CD4-positive, alpha-beta T cell treated with Interleukin-4 for 4 hours (primary cell): ENCODE measurements around the gene DDX10.
A peak's percentile ranks its signal among the peaks of the same experiment; 100 is the strongest.

ENCODE experiments used
- DNase-seq: peaks from one replicate; pipeline ENCODE4 v3.0.0-alpha.2; 2020

DDX10 gene

DNA sequence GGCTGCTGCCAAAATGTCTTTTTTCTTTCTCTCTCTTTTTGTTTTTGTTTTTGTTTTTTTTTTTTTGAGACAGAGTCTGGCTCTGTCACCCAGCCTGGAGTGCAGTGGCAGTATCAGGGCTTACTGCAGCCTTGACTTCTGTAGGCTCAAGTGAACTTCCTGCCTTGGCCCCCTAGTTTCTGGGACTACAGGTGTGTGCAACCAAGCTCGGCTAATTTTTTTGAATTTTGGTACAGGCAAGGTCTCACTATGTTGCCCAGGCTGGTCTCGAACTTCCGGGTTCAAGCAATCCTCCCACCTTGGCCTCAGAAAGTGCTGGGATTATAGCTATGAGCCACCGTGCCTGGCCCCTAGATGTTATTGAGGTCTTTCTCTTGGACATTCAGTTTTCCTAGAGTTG lies 2.2 kb upstream of the DDX10 start:
- no peak for DNase-seq

DNA sequence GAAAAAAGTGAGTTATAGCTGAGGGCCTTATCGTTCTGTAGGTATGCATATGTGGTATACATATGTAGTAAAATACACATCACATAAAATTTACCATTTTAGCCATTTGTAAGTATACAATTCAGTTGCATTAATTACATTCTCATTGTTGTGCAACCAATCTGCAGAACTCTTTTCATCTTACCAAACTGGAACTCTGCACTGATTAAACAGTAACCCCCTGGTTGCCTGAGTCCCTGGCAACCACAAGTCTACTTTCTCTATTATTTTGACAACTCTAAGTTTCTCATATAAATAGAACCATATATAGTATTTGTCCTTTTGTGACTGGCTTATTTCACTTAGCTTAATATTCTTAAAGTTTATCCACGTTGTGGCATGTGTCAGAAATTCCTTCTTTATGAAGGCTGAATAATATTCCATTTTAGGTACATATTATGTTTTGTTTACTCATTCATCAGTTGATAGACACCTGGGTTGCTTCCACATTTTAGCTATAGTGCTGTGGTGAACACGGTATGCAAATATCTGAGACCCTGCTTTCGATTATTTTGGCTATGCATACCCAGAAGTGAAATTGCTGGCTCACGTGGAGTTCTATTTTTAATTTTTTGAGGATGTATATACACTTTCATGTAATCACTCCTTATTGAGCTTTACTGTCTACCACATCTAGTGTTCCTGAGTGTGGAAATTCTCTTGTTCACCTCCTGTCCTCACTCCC lies 1.6 kb upstream of the DDX10 start:
- no peak for DNase-seq

DNA sequence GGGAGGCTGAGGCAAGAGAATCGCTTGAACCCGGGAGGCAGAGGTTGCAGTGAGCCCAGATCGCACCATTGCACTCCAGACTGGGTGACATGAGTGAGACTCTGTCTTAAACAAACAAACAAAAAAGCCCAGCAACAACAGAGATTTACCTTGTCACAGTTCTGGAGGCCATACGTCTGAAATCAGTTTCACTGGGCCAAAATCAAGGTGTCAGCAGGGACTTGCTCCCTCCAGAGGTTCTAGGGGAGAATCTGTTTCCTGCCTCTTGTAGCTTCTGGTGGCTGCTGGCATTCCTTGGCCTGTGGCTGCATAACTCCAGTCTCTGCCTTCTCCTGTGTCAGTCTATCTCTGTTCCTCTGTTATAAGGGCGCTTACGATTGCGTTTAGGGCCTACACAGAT lies 1.5 kb downstream of the DDX10 start:
- DNase-seq = no peak

DNA sequence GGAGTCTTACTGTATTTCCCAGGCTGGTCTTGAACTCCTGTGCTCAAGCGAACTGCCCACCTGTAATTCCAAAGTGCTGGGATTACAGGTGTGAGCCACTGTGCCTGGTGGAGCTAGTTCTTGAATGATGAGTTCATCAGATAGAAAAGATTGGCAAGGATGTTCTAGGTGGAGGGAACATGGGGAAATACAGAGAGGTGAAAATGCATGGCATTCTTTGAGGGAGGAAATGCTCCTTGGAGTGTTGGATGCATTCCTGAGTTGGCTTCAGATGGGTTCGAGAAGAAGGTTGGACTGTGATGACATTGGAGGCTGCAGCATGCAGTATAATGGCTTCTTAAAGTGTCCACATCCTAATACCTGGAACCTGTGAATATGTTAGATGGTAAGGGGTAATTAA lies 4.4 kb downstream of the DDX10 start:
- no peak for DNase-seq

DNA sequence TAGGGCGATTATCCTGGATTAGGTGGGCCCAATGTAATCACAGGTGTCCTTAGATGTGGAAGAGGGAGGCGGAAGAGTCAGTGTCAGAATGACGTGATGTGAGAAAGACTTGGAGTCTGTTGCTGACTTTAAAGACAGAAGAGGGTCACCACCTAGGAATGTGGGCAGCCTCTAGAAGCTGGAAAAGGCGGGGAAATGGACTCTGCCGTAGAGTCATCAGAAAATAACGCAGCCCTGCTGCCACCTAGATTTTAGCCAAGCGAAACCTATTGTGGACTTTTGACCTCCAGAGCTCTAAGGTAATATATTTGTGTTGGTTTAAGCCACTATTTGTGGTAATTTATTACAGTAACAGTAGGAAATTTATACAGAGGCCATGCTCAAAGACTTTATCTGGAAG lies 4.8 kb downstream of the DDX10 start:
- DNase-seq = no peak

DNA sequence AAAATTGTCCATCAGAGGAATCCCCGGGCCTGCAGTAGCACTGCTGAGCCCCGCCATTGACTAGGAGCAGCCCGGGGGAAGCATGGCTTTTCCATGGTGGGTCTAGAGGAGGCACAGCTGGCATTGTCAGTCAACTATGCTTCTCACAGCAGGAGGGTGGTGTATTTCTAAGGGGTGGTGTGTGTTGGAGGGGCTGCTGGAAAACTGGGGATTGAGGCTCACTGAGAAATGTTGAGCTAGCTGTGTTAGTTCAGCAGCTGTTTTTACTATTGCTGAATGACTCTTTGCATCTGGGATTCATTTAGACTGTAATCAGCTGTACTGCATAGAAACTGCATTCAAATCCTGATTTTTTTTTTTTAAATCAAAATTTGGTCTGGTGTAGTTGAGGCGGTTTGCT lies 5.6 kb downstream of the DDX10 start:
- DNase-seq = no peak

DNA sequence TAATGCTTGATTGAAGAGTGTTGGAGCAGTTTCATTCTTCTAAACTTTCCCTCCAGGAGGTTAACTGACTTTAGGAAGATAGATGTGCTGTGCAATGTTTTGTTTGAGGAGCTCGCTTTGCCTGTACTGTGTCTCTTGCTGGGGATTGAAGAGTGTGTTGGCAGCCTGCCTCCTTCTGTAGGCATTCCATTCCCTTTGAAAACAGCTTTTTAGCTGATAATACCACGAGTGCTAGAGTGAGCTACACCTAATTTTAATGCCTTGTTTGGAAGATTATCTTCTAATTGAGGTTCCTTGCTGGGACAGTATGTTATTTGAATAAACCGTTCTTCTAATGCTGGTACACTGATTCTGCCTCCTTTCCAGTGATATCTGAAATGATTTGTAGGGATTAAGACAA lies 7.2 kb downstream of the DDX10 start:
- no peak for DNase-seq

DNA sequence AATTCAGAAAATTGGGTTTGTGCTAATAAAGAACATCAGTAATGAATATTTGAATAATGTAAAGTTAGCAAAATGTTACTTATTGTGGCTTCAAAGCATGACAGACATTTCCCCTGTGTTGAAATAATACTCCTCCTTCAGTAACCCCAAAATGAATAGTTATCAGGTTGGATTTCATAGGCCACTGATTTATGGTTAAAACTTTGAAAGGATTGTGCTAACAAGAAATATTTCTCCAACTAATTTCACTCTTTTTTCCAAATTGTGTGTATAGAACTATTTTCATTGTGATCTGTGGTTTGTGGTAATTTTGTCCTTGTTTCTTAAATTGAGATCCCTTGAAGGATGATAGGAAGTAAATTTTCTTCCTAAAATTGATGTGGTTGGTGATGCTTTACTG lies 7.9 kb downstream of the DDX10 start:
- DNase-seq = no peak

DNA sequence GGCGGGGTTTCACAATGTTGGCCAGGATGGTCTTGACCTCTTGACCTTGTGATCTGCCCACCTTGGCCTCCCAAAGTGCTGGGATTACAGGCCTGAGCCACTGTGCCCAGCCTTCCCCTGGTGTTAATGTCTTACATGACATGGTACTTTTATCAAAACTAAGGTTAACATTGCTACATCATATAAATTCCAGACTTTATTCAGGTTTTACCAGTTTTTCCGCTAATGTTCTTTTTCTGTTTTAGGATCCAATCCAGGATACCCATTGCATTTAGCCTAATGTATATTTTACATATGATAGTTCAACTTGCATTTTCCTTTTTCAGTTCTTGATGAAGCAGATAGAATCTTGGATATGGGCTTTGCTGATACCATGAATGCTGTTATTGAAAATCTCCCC lies 14.2 kb downstream of the DDX10 start:
- DNase-seq = no peak

DNA sequence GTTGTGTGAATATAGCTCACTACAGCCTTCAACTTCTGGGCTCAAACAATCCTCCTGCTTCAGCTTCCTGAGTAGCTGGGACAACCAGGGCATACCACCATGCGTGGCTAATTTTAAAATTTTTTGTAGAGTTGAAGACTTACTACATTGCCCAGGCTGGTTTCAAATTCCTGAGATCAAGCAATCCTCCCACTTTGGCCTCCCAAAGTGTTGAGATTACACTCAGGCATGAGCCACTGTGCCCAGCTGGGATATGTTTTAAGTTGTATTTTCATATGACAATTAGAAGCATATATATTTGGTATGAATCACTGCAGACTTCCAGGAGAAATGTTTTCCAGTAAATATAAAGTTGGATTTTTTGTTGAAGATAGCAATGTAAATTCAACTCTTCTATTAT lies 15.4 kb downstream of the DDX10 start:
- no peak for DNase-seq

DNA sequence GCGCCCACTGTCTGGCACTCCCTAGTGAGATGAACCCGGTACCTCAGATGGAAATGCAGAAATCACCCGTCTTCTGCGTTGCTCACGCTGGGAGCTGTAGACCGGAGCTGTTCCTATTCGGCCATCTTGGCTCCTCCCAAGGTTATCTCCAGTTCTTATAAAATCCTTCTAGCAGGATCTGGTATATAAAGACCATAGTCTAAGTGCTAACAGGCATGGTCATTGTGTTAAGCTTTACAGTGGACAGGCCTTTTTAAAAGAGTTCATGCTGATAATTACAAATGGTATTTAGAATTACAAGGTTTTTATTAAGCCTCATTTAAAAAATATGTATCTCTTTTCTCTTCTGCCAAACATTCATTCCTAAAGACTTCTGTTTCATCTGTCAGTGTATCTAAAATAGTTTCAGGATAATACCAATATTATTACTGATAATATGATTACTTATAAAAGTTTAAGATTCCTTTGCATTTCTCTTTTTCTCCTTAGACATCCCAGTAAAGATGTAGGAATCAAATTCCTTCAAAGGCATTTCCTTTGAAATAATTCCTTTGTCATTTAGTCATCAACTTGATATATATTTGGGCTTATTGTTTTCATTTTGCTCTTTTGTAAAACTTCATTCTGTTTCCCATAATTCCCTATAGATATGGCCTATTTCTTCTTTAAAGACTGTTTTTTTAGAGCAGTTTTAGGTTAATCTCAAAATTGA lies 20.7 kb downstream of the DDX10 start:
- DNase-seq = no peak

DNA sequence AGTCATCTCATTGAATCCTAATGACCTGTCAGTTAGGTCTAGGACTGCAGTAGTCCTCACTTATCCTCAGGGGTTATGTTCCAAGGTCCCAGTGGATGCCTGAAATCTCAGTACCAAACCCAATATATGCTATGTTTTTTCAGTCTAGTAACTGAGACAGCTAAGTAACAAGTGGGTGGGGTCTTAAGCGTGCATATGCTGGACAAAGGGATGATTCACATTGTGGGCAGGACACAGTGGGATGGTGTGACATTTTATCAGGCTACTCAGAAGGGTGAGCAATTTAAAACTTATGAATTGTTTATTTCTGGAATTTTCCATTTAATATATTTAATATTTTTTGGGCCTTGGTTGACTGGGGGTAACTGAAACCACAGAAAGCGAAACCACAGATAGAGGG lies 29.0 kb downstream of the DDX10 start:
- DNase-seq = no peak

DNA sequence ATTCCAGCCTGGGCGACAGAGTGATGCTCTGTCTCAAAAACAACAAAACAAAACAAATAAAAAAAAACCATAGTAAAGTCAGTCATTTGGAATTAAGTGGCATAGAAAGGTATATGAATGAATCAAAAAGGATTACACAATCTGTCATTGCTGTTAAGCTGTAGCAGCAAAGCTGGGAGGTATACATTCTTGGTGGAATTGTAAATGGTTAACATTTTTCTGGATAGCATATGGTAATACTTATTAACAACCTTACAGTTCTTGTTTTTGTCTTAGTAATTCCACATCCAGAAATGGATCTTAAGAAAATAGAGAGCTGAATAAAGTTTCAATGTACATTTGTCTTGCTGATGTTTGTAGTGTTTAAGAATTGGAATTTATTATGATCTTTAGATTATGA lies 30.0 kb downstream of the DDX10 start:
- DNase-seq = no peak

DNA sequence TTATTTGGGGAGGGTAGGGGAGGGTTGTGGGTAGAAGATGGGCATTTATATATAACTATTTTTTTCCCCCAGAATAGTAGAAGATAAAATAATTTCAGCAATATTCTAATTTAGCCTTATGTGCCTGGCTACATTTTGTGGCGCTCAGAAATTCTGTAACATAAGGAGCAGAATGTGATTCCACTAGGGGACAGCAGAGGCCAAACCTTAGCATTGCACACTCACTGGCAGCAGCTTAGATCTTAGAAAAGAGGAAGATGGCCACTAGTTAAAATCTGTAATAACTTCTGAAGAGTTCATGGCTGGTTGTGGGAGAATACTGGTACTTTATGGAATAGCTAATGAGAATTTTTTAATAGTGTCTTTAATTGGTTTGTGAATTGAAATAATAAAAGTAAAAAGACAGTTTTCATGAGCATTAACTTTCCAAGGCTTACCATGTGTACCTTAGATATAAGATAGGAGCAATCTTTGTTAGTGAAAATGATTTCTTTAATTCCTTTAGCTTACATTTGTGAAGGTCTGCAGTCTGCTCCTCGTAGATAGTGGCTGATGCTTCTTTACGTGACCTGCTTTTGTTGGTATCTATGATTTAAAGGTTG lies 33.1 kb downstream of the DDX10 start:
- peak; percentile 26 for DNase-seq

DNA sequence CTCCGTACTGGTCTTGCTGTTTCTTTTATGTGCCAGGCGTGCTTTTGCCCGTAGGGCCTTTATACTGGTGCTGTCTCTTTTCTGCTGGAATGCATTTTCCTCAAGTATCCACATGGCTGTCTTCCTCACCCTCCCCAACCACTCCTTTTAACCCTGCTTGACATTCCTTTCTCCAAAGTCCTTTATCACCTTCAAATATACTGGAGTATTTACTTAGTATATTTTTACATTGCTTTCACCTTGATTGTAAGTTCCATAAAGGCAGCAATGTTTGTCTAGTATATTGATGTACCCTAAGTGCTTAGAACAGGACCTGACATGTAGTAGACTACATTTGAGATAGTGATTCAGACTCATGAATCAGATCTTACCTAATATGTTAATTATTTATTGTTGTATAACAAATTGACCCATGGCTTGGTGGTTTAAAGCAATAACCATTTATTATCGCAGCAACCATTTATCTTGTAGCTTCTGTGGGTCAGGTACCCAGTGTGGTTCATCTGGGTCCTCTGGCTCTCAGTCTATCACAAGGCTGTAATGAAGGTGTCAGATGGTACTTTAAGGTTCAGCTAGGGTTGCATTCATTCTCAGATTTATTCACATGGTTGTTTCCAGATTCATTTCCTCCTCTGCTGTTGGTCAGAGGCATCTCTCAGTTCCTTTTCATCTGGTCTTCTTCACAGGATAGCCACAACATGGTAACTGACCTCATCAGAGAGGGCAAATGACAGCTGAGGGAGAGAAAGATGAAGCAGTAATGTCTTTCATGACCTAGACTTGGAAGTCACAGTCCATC lies 34.2 kb downstream of the DDX10 start:
- no peak for DNase-seq

DNA sequence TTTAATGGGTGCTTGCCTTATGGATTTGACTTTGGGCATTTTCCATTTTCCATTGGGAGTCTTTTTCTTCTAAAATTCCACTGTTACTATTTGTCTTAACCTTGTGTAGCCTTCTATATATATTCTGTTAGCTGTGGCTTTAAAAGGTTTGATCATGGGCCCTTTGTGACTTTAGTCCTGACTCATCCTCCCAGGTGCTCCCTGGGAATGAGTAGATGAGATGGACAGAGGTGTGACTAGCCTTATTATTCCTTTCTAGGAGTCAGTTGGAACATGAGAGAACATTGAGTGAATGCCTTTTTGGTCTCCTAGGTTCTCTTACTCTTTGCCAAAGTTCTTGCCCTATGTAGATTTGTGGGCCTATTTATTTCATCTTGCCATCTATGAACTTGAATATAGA lies 39.0 kb downstream of the DDX10 start:
- DNase-seq = no peak

DNA sequence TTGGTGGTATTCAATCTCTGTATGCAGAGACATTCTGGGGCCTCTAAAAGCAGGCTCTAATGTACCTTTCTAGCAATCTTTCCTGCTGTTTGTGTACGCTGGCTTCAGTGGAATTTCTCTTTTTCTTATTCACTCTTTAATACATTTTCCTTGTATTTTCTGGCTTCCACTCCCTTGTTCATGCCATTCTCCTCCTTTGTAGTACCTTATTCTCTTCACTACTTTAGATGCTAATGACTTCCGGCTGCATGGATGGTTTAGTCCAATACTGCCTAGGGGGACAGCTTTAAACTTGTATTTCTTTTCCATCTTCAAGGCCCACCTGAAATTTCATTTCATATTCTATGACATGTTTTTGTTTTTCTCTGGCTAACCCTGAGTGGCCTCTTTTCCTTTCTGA lies 40.2 kb downstream of the DDX10 start:
- DNase-seq = no peak

DNA sequence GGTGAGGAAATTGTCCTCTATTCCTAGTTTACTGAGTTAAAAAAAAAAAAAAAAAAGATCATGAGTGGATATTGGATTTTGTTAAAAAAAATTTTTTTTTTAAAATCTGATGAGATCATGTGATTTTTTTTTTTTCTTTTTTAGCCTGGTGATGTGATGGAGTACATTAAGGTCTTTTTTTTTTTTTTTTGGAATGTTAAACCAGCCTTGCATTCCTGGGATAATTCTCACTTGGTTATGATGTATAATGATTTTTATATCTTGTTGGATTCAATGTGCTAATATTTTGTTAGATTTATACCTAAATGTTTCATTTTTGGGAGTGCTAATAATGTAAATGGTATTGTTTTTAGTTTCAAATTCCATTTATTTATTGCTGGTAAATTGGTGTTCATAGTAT lies 43.3 kb downstream of the DDX10 start:
- DNase-seq = no peak

DNA sequence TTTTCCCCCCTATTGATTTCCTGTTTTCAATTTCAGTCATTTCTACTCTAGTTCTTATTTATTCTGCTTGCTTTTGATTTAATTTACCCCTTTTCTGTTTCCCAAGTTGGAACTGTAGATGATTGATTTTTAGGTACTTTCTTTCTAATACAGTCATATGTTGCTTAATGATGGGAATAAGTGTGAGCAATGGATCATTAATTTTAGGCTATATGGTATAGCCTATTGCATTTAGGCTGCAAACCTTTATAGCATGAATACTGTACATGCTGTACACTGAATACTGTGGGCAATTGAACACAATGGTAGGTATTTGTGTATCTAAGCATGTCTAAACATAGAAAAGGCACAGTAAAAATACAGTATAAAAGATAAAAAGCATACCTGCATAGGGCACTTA lies 44.9 kb downstream of the DDX10 start:
- no peak for DNase-seq

DNA sequence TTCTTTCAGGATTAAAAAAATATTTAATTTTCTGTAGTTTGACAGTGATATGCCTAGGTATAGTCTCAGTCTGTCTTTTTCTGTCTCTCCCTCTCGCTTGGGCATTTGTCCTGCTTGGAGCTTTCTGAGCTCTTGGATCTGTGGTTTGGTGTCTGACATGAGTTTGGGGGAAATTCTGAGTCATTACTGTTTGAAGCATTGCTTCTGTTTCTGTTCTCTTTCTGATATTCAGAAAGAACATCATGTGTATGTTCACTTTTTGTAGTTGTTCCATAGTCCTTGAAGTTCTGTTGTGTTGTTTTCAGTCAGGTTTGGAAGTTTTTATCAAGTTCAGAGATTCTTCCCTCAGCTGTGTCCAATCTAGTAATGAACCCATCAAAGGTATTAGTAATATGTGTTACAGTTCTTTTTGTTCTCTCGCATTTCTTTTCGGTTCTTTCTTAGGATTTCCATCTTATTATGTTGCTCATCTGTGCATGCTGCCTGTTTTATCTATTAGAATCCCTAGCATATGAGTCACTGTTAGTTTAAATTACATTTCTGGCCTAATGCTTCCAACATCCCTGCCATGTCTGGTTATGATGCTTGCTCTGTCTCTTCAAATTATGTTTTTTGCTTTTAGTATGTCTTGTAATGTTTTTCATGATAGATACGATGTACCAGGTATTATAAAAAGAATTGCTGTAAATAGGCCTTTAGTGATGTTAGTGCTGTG lies 48.4 kb downstream of the DDX10 start:
- no peak for DNase-seq

DNA sequence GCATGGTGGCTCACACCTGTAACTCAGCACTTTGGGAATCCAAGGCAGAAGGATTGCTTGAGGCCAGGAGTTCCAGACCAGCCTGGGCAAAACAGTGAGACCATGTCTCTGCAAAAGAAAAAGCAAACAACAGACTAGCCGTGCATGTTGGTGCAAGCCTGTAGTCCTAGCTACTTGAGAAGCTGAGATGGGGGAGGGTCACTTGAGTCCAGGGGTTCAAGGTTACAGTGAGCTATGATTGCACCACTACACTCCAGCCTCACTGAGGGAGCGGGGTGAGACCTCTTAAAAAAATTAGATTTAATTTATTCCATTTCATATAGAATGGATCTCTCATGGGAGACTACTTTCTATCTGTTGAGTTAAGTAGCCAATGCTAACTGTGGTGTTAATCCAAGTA lies 50.4 kb downstream of the DDX10 start:
- DNase-seq = no peak

DNA sequence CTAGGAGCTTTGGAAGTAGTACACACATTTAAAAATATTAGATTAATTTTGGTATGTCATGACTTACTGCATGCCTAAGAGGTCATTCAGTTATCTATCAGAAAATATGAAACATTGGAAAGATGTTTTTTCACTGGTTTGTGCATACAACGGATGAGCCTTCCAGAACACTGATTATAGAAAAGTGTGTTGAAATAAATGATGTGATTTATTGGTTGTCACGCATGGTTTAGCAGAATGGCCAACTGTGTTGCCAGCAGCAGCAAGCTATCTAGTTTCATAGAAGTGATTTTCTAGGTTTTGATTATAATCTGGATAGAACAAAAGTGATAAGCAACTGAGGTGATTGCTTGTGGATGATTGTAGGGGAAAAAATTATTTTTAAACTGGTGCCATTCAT lies 53.6 kb downstream of the DDX10 start:
- no peak for DNase-seq
